Measurements from ENCODE around the gene TAP1.

Gene TAP1

DNA sequence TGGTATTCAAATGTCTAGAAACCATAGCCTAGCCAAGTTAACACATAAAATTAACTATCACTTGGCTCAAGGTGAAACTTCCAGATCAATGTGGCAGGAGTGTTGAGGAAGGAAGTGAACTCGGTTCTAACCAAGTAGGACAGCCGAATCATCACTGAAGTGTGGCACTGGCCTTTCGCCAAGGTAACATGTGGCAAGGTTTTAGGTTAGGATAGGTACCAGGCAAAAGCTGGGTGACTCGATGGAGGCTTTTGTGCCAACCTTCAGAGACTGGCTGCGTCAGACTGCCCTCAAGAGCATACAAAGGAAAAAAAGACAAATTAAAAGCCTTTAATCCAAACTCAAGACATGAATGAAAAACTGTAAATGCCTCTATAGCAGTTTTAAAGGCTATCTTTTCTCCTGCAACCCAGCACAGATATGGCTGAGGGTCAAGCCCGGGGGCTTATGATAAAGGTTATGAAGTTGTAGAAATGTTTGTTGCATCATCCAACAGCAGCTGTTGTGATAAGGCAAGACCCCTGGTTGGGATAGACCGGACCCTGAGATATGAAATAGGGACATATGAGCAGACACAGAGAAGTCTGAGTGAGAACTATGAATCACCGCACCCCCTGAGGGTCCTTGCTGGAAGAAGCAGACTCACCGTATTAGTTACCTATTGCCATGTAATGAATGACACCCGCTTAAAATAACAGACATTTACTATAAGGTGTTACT, 12.4 kb upstream of the TAP1 start:
- no peak for DNase-seq (ENCODE audit: low read depth in 2 of 2)

DNA sequence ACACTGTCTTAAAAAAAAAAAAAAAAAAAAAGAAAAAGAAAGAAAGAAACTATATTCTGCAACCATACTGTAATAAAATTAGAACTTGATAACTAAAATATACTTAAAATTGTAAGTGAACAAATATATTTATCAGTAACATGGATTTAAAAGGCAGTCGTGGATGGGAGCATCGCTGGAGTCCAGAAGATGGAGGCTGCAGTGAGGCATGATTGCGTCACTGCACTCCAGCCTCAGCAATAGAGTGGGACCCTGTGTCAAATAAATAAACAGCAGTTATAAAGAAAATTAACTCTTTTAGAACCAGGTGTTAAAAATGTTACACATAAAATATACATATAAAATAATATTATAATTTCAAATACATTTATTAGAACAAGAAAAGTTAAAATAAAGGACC, 9.2 kb upstream of the TAP1 start:
- DNase-seq (ENCODE audit: low read depth in 2 of 2) = no peak

DNA sequence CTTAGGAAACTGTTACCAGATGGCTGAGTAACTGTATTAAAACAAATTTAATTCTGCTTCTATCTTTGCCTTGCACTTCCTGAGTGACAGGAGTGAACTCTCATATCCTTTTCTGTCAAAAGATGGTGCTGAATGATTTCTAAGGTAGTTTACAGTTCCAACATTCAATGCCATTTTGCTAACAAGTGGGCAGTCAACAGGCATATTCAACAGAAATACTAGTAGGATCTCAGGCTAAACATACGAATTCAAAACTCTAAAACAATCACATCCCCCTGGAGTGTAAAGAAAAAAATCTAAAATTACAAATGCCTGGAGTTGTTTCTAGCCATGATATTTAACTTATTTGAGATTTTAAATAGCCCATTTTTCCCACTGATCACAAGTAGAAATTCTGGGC, 7.2 kb upstream of the TAP1 start:
- no peak for DNase-seq (ENCODE audit: low read depth in 2 of 2)

DNA sequence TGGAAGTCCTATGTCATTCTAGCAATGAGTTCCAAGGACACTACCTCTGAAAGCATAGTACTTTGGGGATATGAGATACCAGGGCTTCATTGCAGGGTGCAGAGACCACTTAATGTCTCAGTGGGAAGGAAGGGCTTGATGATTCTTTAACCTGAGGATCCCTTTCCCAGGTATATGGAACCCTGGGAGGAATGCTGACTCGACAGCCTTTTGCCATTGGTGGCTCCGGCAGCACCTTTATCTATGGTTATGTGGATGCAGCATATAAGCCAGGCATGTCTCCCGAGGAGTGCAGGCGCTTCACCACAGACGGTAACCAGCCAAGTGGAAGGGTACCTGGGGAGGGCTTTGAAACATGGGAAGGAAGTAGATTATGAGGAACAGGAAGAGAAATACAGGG, 4.7 kb upstream of the TAP1 start:
- no peak for DNase-seq (ENCODE audit: low read depth in 2 of 2)

GRCh38 chr6:32857156-32857891, 3.8 kb upstream of the TAP1 start:
- DNase-seq (ENCODE audit: low read depth in 2 of 2) = no peak

- no peak for DNase-seq (ENCODE audit: low read depth in 2 of 2)
Measured at GRCh38 chr6:32855467-32856174, 2.1 kb upstream of the TAP1 start.

DNA sequence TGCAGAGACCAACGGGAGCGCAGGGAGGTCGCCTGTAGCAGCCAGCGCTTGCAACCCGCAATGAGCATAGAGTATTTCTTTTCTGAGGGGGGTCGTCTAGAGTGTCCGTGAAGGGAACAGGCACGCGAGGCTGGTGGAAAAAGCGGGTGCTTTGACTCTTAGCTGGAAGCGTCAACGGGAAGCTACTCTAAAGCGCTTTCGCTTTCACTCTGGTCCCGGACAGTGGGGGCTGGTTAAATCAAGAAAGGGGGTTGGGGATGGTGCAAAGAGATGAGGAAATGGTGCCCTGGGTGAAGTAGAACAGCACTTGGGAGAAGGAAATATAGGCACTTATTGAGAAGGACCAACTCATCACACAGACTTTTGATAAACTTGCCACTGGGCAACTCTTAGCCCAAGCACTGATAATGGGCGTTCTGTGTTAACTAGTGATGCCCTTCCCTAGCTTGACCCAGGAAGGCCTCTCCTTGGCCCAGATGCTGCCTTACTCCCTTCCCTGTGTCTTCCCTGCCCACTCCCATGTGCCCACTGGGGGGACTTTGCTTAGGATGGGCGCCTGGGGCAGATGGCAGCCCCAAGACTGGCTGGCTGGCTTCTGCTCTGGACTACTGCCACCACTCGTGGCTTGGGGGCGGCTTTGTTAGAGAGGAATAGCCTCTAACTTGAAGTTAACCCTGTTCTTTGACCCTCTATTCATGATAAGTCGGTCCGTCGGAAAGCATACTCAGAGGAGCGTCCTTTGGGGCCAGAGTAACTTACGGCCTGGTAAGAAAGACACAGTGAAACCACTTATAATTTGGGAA, 1.1 kb upstream of the TAP1 start:
- DNase-seq (ENCODE audit: low read depth in 2 of 2) = peak in 1 of 2 experiments; percentile 48

- DNase-seq (ENCODE audit: low read depth in 2 of 2) = no peak
Measured at GRCh38 chr6:32852844-32853540, 512 bp downstream of the TAP1 start.

- DNase-seq (ENCODE audit: low read depth in 2 of 2) = no peak
Measured at GRCh38 chr6:32852018-32852843, 1.3 kb downstream of the TAP1 start.

DNA sequence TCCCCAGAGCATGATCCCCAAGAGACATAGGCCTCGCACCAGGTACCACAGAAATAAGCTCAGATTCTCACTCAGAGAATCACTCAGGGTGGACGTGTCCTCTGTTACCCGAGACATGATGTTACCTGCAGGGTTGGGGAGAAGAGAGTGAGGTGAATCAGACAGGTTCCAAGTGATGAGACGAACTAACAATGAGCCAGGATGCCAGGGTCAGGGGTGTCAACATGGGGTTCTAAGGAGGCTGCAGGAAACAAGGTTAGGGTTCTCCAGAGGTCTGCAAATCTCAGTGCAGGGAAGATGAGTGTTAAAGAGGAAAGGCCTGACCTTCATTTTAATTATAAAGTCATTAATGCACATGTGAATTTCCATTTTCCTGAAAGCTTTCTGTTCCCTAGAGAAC, 2.5 kb downstream of the TAP1 start:
- no peak for DNase-seq (ENCODE audit: low read depth in 2 of 2)

DNA sequence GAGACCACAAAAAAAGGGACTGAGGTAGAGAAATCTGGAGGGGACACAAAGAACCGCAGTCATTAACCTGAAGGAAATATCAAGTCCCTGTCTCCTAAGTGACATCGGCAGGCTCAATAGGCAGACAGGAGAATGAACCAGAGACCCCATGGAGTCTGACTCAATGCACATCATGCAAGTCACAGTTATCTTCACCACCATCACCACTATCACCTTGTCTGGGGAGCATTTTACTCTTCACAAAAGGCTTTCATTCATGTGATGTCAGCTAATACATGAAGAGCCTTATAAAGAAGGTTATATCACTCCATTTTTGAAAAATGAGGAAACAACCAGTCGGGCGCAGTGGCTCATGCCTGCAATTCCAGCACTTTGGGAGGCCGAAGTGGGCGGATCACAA, 4.4 kb downstream of the TAP1 start:
- no peak for DNase-seq (ENCODE audit: low read depth in 2 of 2)

DNA sequence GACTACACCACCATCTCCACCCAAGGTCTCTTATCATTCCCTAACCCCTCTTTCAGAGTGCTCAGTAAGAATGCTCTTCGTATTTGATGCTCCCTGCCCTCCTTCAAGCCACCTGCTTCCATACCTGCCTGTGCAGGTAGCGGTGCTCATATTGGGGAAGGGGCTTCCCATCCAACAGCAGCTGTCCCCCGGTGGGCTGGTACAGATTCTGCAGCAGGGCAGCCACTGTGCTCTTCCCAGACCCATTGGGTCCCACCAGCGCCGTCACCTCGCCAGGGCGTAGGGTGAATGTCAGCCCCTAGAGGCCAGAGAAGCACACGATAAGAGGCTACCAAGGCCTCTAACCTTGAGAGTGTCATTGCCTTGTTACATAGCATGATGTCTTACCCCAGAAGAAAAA, 5.7 kb downstream of the TAP1 start:
- DNase-seq (ENCODE audit: low read depth in 2 of 2) = no peak

GRCh38 chr6:32847004-32847403, 6.5 kb downstream of the TAP1 start:
- no peak for DNase-seq (ENCODE audit: low read depth in 2 of 2)

- peak in 1 of 2 experiments; percentile 35 for DNase-seq (ENCODE audit: low read depth in 2 of 2)
Measured at GRCh38 chr6:32845384-32845884, 8.1 kb downstream of the TAP1 start.

GRCh38 chr6:32844839-32845383, 8.6 kb downstream of the TAP1 start:
- DNase-seq (ENCODE audit: low read depth in 2 of 2) = no peak

GRCh38 chr6:32843979-32844838, 9.3 kb downstream of the TAP1 start, which contains the start of gene PSMB8:
Gene PSMB8 (minus strand): TSS chr6:32844047. CDS start chr6:32843996, 51 bp downstream.
- DNase-seq (ENCODE audit: low read depth in 2 of 2) = peak; percentile 96 to 99

GRCh38 chr6:32843331-32843978, 10.0 kb downstream of the TAP1 start:
- DNase-seq (ENCODE audit: low read depth in 2 of 2) = no peak

DNA sequence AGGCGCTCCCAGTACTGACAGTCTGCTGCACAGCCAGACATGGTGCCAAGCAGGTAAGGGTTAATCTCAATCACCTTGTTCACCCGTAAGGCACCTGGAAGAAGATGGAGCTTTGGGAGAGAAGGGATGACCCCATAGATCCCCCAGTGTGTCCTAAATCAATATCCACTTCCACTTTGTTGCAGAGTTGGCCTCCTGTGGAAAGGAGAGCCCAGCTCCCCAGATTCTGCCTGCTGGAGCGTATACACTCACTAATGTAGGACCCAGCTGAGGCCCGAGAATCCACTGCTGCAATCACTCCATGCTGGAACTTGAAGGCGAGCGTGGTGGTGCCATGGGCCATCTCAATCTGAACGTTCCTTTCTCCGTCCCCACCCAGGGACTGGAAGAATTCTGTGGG, 10.8 kb downstream of the TAP1 start:
- no peak for DNase-seq (ENCODE audit: low read depth in 2 of 2)

All from stimulated activated CD4-positive, alpha-beta T cell treated with anti-CD3 and anti-CD28 coated beads, Interleukin-12 subunit alpha, Interleukin-12 subunit beta, amount 100 ng/mL, for 24 hours (primary cell).